ENCODE measurements around the gene CPEB4.

DNA sequence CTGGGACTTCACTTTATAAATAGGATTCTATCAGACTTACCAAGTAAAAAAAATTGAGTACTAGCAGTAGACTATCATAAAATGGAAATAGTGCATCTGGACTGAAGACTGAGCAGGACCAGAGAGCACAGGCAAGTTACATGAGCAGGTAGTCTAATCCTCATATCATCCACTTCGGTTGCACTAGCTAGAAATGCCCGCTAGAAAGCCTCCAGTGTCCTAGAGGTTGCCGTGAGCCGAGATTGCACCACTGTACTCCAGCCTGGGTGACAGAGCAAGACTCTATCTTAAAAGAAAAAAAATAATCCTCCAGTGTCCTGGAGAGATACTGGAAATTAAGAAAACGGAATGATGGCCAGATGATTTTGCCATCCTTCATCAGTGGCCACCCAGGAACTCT lies 120.8 kb downstream of the CPEB4 start:
- TF ChIP-seq, protein P1, sequence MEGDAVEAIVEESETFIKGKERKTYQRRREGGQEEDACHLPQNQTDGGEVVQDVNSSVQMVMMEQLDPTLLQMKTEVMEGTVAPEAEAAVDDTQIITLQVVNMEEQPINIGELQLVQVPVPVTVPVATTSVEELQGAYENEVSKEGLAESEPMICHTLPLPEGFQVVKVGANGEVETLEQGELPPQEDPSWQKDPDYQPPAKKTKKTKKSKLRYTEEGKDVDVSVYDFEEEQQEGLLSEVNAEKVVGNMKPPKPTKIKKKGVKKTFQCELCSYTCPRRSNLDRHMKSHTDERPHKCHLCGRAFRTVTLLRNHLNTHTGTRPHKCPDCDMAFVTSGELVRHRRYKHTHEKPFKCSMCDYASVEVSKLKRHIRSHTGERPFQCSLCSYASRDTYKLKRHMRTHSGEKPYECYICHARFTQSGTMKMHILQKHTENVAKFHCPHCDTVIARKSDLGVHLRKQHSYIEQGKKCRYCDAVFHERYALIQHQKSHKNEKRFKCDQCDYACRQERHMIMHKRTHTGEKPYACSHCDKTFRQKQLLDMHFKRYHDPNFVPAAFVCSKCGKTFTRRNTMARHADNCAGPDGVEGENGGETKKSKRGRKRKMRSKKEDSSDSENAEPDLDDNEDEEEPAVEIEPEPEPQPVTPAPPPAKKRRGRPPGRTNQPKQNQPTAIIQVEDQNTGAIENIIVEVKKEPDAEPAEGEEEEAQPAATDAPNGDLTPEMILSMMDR (IDR thresholded peaks at IDR 0.05): no peak
- TF ChIP-seq POLR2A (IDR thresholded peaks at IDR 0.05): no peak
- TF ChIP-seq POLR2AphosphoS5 (IDR thresholded peaks at IDR 0.05): no peak
- no peak for TF ChIP-seq EP300 (IDR thresholded peaks at IDR 0.05)
